Upper lobe of left lung (tissue), 6 donors: ENCODE data around the gene TRAPPC4. TPM values are rescaled to one million over a fixed set of nuclear protein-coding genes. Genes with fewer than 3 reads are reported as not detected.
A peak's percentile ranks its signal among the peaks of the same experiment; 100 is the strongest.
"Not testable (repeated sequence)": the region's sequence is repeated elsewhere in the genome, so short reads cannot be mapped to it uniquely, and the experiment has no call there.

Experiments
- ATAC-seq, 2 donors: fragments of 200-7000 bp; cut with Tn5 transposase; one replicate each; pipeline ENCODE4 v1.9.1; 2022; ENCODE audit warnings: mild to moderate bottlenecking in 2 of 2, moderate library complexity in 2 of 2; ENCODE audit not compliant: low FRiP score in 2 of 2
- DNase-seq, 2 donors: peaks; one replicate each; pipeline ENCODE4 v3.0.0-alpha.2; 2019 to 2020
- H3K27ac ChIP-seq, 4 donors: fragments of 200-600 bp; sonication (generic); one replicate each; pipeline ENCODE4 v1.5.1; 2016 to 2019
- H3K27me3 ChIP-seq, 4 donors: fragments of 200-600 bp; sonication (generic); one replicate each; pipeline ENCODE4 v1.5.1; 2017 to 2019
- H3K36me3 ChIP-seq, 4 donors: fragments of 200-600 bp; sonication (generic); one replicate each; pipeline ENCODE4 v1.5.1; 2016 to 2019
- H3K4me1 ChIP-seq, 4 donors: fragments of 200-600 bp; sonication (generic); one replicate each; pipeline ENCODE4 v1.5.1; 2018 to 2019
- H3K4me3 ChIP-seq, 4 donors: fragments of 200-600 bp; sonication (generic); one replicate each; pipeline ENCODE4 v1.5.1; 2017 to 2019; ENCODE audit warnings: mild to moderate bottlenecking in 2 of 4, moderate library complexity in 1 of 4
- H3K9me3 ChIP-seq, 4 donors: fragments of 200-600 bp; sonication (generic); one replicate each; pipeline ENCODE4 v1.5.1; 2018 to 2019
- EP300 ChIP-seq, 4 donors: sonication (generic); formaldehyde crosslinking; IDR thresholded peaks; one replicate each; pipeline ENCODE4 v1.5.1; 2017; ENCODE audit warnings: antibody characterized with exemption in 4 of 4, control low read depth in 2 of 4
- POLR2A ChIP-seq, 4 donors: fragments of 450-650 bp; IDR thresholded peaks; one replicate each; pipeline ENCODE4 v1.5.1; 2016 to 2017; ENCODE audit warnings: antibody characterized with exemption in 4 of 4, mild to moderate bottlenecking in 2 of 4
- POLR2AphosphoS5 ChIP-seq, 2 donors: sonication (generic); formaldehyde crosslinking; IDR thresholded peaks; one replicate each; pipeline ENCODE4 v1.5.1; 2017; ENCODE audit warnings: antibody characterized with exemption in 2 of 2
- WGBS, 2 donors: methylation state at CpG; one replicate each; pipeline ENCODE4 v1.1.5; 2017 to 2018; 5-methylcytosine and 5-hydroxymethylcytosine counted together
- total RNA-seq, 6 donors: library from RNA; depleted of rRNA in 4 of 6; stranded (reverse); fragments of >200 nt in 4 of 6; gene quantifications; one replicate each; pipeline versions ENCODE4 v1.1.0 to v1.2.1, GENCODE V29; 2016 to 2021
- TF ChIP-seq, protein P1 (sequence below), 6 experiments: fragments of 450-650 bp in 4 of 6; fragments of 200-600 bp in 2 of 6; sonication (generic) in 2 of 6; IDR thresholded peaks; one replicate each; pipeline ENCODE4 v1.5.1; 2016 to 2019; ENCODE audit warnings: antibody characterized with exemption in 6 of 6
- donor health status: DM: no; HTN: no; CAD: no; lungs with moderate emphysema.
- donor health status: DM: no; HTN: yes; CAD: no; lungs with severe emphysema.

Gene TRAPPC4, protein sequence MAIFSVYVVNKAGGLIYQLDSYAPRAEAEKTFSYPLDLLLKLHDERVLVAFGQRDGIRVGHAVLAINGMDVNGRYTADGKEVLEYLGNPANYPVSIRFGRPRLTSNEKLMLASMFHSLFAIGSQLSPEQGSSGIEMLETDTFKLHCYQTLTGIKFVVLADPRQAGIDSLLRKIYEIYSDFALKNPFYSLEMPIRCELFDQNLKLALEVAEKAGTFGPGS
- 10 to 100 TPM; 44.2 to 77.5 (median 63.6) TPM for total RNA-seq

DNA sequence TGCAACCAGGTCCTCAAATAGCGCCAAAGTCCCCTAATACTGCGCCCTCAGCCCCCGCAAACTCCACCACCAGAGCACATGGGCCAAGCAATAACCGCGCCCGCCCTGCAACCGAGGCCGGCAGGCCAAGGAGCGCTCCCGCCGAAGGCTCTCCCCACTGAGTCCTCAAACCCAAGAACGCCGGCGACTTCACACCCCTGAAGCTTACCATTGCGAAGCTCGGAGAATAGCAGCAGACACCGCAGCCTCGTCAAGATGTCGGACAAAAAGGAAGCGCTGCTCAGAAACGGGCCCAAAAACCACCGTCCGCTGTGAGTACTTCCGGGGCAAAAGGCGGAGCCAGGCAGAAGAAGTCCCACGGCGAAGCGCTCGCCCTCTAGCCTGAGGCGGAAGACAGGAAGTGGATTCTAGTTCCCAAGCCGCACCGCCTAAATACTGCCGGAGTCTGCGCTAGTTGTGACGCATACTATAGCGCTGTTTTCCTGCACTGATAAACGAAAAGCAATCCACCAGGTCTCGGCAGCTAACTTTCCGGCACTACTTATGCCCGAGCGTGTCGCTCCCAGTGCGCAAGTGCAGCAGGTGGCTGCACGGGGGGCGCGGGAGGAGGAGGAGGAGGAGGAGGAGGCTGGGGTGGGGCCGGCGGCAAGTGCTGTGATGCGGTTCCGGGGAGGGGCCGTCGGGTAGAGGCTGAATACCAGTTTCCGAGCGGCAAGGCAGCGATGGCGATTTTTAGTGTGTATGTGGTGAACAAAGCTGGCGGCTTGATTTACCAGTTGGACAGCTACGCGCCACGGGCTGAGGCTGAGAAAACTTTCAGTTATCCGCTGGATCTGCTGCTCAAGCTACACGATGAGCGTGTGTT lies at the start of gene TRAPPC4, which contains the start of gene RPS25:
Gene TRAPPC4 (plus strand): TSS at position 693 of the 865 bp plus-strand sequence. CDS start 30 bp downstream, at position 723.
Gene RPS25 (minus strand): TSS at position 270 of the 865 bp plus-strand sequence. CDS start 59 bp downstream, at position 211.
- H3K4me1 ChIP-seq = peaks cover 39 to 42% (median 40%) of the 10 kb centered on the region in 4 donors
- H3K36me3 ChIP-seq = peaks cover 21 to 61% (median 39%) of the 10 kb centered on the region in 4 donors
- peak within 1 kb of the TSS; percentile 75 to 97 (median 82) for H3K4me3 ChIP-seq
- TF ChIP-seq POLR2A (IDR thresholded peaks at IDR 0.05) = peak in 3 of 4 donors; percentile 55 to 80 (median 62)
- TF ChIP-seq, protein P1, sequence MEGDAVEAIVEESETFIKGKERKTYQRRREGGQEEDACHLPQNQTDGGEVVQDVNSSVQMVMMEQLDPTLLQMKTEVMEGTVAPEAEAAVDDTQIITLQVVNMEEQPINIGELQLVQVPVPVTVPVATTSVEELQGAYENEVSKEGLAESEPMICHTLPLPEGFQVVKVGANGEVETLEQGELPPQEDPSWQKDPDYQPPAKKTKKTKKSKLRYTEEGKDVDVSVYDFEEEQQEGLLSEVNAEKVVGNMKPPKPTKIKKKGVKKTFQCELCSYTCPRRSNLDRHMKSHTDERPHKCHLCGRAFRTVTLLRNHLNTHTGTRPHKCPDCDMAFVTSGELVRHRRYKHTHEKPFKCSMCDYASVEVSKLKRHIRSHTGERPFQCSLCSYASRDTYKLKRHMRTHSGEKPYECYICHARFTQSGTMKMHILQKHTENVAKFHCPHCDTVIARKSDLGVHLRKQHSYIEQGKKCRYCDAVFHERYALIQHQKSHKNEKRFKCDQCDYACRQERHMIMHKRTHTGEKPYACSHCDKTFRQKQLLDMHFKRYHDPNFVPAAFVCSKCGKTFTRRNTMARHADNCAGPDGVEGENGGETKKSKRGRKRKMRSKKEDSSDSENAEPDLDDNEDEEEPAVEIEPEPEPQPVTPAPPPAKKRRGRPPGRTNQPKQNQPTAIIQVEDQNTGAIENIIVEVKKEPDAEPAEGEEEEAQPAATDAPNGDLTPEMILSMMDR (IDR thresholded peaks at IDR 0.05) = no peak
- TF ChIP-seq POLR2AphosphoS5 (IDR thresholded peaks at IDR 0.05) = peak; percentile 81 to 96
- H3K27me3 ChIP-seq = no peaks in the 10 kb centered on the region
- peak; percentile 95 to 97 for DNase-seq
- no peaks in the 10 kb centered on the region for H3K9me3 ChIP-seq
- 0 to 1% methylated on average over 40 to 61 of the region's 63 CpGs for WGBS, 2 donors
- H3K27ac ChIP-seq = peak within 1 kb of the TSS; percentile 93 to 100 (median 95)
- peak; percentile 97 to 98 for ATAC-seq

DNA sequence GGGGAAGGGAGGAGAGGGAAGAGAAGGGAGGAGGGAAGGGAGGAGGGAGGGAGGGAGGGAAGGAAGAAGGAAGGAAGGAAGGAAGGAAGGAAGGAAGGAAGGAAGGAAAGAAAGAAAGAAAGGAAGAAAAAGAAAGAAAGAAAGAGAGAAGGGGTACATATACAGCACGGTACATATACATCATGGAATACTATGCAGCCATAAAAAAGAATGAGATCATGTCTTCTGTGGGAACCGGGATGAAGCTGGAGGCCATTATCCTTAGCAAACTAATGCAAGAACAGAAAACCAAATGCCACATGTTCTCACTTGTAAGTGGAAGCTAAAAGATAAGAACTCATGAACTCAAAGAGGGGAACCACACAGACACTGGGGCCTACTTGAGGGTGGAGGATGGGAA lies 49.1 kb upstream of the TRAPPC4 start:
- not testable (repeated sequence) for H3K27me3 ChIP-seq, DNase-seq, H3K27ac ChIP-seq, H3K9me3 ChIP-seq, H3K36me3 ChIP-seq, H3K4me1 ChIP-seq, ATAC-seq, H3K4me3 ChIP-seq
- 86 to 100% methylated on average over 2 of the region's 2 CpGs for WGBS, 2 donors

DNA sequence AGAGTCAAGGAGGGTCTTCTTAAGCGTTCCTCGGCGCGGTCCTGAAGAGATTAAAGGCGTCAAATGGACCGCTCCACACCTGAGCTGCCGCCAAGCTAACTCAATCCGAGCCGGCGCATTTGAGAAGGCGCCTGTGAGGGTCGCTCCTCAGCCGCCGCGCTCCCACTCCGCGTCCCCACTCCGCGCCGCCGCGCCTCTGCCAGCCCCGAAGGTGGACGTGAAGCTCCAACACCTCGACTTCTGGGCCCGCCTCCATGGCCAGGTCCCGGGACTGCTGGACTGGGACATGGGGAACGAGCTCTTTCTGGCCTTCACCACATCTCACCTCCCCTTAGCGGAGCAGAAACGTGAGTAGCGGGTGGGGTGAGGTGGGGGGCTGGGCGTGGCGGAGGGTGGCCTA lies 46.9 kb upstream of the TRAPPC4 start, which contains the start of gene FOXR1:
Gene FOXR1 (plus strand): TSS at position 116 of the 400 bp plus-strand sequence. CDS start 171 bp downstream, at position 287.
- ATAC-seq (no peak), DNase-seq (peak in 1 of 2 donors; percentile 80)
- no peaks in the 10 kb centered on the region for H3K27me3 ChIP-seq
- no peaks in the 10 kb centered on the region for H3K36me3 ChIP-seq
- TF ChIP-seq POLR2AphosphoS5 (IDR thresholded peaks at IDR 0.05) = no peak
- H3K4me3 ChIP-seq = no peak within 1 kb of the TSS
- H3K9me3 ChIP-seq = no peaks in the 10 kb centered on the region
- 42 to 73% methylated on average over 11 to 32 of the region's 33 CpGs for WGBS, 2 donors
- H3K27ac ChIP-seq = no peak within 1 kb of the TSS
- H3K4me1 ChIP-seq = peaks cover 0 to 3% (median 0%) of the 10 kb centered on the region in 4 donors

- peak in 1 of 2 donors; percentile 69 for ATAC-seq
- Histone ChIP-seq H3K9me3 (no peaks in the 10 kb centered on the region), H3K27ac (peak overlapping the region in 1 of 4 donors; percentile 18), H3K36me3 (no peaks in the 10 kb centered on the region), H3K4me3 (no peak overlapping the region), H3K4me1 (peaks cover 0 to 3% (median 0%) of the 10 kb centered on the region in 4 donors), H3K27me3 (no peaks in the 10 kb centered on the region)
- WGBS, 2 donors = 63 to 83% methylated on average over 2 of the region's 2 CpGs
- no peak for TF ChIP-seq POLR2A (IDR thresholded peaks at IDR 0.05)
- no peak for TF ChIP-seq EP300 (IDR thresholded peaks at IDR 0.05)
- TF ChIP-seq, protein P1 (IDR thresholded peaks at IDR 0.05) = no peak
- no peak for TF ChIP-seq POLR2AphosphoS5 (IDR thresholded peaks at IDR 0.05)
- peak in 1 of 2 donors; percentile 42 for DNase-seq
Observed at GRCh38 chr11:118973985-118974384, 44.6 kb upstream of the TRAPPC4 start.

DNA sequence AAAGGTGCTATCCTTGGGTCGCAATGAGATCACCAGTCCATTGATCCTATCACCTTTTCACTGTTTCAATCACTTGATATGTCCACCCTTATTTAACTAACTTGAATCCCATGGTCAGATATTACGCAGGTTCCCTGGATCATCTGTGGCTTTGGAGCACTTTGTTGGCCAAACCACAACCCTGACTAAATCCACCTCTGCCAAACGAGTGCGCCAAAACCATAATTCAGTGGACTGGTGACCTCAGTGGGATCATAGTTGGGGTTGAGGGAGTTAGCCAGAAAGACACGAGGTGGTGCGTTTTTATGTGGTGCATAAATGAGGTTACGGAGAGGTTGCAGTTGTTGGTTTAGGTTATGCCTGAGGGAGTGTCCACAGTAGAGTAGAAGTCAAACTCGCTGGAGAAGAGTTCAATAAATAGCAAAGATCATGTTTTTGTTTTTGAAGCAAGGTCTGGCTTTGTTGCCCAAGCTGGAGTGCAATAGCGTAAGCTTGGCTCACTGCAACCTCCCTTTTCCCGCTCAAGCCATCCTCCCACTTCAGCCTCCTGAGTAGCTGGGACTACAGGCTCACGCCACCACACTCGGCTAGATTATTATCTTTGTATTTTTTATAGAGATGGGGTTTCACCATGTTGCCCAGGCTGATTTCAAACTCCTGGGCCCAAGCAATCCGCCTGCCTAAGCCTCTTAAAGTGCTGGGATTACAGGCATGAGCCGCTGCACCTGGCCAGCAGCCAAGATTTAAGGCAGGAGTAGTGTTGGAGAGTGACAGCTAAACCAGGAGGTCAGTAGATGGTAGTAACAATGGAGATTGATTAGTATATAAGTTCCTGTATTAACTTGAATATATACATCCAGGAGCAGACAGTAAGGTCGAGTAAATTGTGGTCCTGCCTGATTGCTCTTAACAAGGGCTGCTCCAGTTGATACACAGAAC lies 42.5 kb upstream of the TRAPPC4 start:
- DNase-seq (no peak), ATAC-seq (peak in 1 of 2 donors; percentile 31)
- Histone ChIP-seq H3K4me1 (peaks cover 11 to 16% (median 12%) of the 10 kb centered on the region in 4 donors), H3K36me3 (no peaks in the 10 kb centered on the region), H3K27me3 (no peaks in the 10 kb centered on the region), H3K27ac (no peak overlapping the region), H3K4me3 (no peak overlapping the region), H3K9me3 (no peaks in the 10 kb centered on the region)
- TF ChIP-seq EP300 (IDR thresholded peaks at IDR 0.05) = no peak
- TF ChIP-seq, protein P1 (IDR thresholded peaks at IDR 0.05) = no peak
- no peak for TF ChIP-seq POLR2AphosphoS5 (IDR thresholded peaks at IDR 0.05)
- no peak for TF ChIP-seq POLR2A (IDR thresholded peaks at IDR 0.05)
- WGBS, 2 donors = 75 to 80% methylated on average over 15 of the region's 15 CpGs
